Activated T-cell treated with anti-CD3 and anti-CD28 coated beads, Interleukin-2, amount 50 U/mL, for 48 hours (primary cell): ENCODE data around the gene EFCAB8.
A peak's percentile ranks its signal among the peaks of the same experiment; 100 is the strongest.
"Not testable (repeated sequence)": the region's sequence is repeated elsewhere in the genome, so short reads cannot be mapped to it uniquely, and the experiment has no call there.

ENCODE experiments used
- DNase-seq, 2 experiments: peaks; one replicate each; pipeline ENCODE4 v3.0.0-alpha.2; 2020

EFCAB8 gene

DNA sequence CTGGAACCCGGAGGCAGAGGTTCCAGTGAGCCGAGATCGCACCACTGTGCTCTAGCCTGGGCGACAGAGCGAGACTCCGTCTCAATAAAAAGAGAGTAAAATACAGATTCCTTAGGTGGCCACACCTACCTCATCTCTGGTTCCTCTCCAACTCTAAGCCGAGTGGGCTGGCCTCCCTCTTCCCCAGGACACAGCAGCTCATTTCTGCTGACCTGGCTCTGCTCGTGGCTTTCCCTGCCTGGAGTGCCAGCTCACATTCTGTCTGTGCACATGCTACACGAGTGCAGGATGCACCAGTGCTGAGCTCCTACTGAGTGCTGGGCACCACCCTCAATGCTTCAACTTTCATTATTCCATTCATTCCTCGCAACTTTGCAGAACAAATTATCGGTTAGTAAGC lies 28.8 kb downstream of the EFCAB8 start:
- no peak for DNase-seq

DNA sequence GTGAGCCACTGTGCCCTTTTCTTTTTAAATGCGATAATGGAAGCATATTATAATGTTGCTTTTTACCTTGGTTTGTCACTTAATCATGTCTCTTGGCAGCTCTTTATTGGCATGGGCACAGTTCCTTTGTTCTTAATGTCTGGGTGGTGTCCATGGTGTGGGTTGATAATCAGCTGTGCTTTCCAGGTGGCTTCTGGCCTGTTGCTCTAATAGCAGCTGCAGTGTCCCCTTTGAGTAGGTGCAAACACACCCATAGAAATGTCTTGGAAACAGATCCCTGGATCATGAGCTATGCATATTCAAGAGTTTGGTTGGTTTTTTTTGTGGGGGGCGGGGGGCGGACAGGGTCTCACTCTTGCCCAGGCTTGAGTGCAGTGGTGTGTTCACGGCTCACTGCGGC lies 29.9 kb downstream of the EFCAB8 start:
- DNase-seq: no peak

GRCh38 chr20:32889281-32889680 lies 30.6 kb downstream of the EFCAB8 start:
- no peak for DNase-seq

DNA sequence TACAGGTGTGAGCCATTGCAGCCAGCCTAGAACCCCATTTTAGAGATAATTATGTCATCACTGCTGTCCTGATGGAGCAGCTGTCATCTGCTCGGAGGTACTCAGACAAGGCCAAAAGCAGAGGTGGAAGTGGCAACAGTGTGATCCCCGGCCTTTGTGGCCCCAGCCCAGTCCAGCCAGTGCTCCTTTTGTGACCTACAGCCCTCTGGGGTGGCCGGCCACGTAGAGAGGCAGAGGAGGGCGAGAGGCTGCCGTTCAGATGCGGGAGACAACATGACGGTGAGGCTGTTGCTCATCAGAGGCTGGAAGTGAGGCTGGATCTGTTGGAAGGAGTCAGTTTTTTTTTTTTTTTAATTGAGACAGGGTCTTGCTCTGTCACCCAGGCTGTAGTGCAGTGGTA lies 32.8 kb downstream of the EFCAB8 start:
- no peak for DNase-seq

DNA sequence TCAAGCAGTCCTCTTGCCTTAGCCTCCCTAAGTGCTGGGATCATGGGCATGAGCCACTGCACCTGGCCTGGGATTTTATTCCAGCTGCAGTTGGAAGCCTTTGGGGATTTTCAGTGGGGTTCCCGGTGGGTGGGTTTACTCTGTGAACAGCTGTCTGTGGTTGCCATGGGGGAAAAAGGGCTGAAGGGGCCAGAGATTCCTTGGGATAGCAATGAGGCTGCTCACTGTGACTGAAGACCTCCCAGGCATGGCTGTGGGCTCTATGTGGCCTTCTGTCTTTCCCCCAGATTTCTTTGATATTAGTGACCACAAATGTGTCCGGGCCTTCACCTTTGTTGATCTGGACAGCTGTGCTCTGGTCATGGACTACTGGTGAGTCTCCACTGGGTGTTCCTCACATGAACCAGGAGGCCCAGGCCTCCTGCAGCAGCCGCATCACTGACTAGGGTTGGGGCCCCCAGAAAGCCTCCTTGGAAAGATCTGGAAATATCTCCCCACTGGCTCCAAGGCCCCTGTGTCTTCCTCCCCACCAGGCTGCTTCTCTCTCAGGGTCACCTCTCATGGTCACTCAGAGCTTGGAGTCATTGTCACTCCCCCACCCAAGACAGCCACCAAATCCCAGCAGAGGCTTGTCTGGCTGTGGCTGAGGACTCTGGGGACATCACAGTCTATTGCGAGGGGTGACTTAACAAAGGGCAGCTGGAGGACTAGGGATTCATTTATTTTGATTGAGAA lies 33.4 kb downstream of the EFCAB8 start:
- DNase-seq: no peak

GRCh38 chr20:32893263-32894025 lies 34.7 kb downstream of the EFCAB8 start:
- no peak for DNase-seq

- DNase-seq: peak in 1 of 2 experiments; percentile 42
These were observed 35.3 kb downstream of the EFCAB8 start for GRCh38 chr20:32894026-32894483.

GRCh38 chr20:32894711-32895355 lies 36.1 kb downstream of the EFCAB8 start:
- DNase-seq: no peak

GRCh38 chr20:32896521-32897280 lies 38.0 kb downstream of the EFCAB8 start:
- no peak for DNase-seq

DNA sequence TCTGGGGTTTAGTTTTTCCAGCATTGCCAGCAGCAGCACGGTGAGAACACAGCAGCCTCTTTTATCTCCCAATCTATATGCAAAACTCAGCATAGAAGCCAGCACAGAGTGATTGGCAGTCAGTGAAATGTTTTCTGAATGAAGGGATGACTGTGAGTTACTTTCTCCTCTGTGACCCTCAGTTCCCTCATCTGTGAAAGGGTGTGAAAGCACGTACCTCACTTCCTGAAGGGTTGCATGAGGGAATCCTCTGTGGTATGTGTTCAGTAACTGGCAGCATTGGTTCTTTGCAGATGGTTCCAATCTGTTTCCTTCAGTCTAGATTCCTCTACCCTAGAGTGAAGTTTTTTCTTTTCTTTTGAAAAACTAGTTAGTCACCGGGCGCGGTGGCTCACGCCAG lies 40.0 kb downstream of the EFCAB8 start:
- DNase-seq: no peak

GRCh38 chr20:32902456-32903420 lies 44.0 kb downstream of the EFCAB8 start:
- peak; percentile 77 for DNase-seq

DNA sequence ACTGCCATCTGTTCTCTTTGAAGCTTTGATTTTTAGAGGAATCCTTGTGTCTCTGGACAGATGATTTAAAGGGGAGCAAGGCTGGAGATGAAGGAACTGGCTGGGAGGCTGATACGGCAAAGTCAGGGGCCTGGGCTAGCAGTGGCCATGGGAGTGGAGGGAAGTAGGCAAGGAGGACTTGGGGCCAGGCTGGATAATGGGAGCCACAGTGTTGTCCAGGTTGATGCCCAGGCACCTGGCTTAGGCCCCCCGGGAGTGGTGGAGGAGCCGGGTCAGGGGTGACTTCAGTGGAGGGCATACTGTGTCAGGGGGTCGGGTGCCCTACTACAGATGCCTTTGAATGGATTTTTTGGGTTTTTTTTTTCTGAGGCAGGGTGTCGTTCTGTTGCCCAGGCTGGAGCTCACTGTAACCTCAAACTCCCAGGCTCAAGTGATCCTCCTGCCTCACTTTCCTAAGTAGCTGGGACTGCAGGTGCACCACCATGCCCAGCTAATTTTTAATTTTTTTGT lies 45.0 kb downstream of the EFCAB8 start:
- no peak for DNase-seq

- DNase-seq: not testable (repeated sequence)
These were observed 46.0 kb downstream of the EFCAB8 start for GRCh38 chr20:32904678-32905077.

DNA sequence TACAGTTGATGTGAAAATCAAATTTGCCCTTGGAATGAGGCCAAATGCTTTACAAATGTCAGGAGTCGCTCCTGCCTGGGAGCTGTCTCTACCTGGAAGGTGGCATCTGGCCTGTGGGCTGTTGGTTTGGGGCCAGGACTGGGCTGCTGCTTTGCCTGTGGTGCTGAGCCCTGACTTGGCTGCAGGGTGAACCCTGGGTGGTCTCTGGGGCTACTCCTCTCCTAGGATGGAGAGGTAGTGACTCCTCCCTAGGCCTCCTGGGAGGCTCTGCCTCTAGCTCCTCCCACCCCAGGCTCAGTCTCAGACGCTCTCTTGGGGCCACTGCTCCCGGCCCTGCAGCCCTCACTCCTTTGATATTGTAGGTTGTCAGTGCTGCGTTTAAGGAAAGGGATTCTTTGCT lies 47.5 kb downstream of the EFCAB8 start:
- DNase-seq: no peak

GRCh38 chr20:32906871-32907495 lies 48.3 kb downstream of the EFCAB8 start:
- DNase-seq: no peak

DNA sequence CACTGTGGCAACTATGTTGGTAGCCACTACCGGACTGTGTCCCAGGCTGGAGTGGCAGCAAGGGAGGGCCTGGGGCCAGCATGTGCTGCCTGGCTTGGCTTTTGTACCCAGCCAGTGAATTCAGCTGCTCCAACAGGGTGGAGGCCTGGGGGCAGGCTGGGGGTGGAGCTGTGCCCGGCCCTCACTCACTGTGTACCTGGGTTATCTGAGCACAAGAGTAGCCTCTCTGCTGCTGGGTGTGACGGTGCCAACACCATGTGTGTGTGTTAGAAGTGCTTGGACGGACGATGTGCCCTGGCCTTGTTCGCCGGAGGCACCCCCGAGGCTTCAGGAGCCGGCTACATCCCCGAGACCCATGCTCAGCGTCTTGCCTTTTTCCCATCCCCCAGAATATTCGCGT lies 49.2 kb downstream of the EFCAB8 start:
- DNase-seq: no peak

DNA sequence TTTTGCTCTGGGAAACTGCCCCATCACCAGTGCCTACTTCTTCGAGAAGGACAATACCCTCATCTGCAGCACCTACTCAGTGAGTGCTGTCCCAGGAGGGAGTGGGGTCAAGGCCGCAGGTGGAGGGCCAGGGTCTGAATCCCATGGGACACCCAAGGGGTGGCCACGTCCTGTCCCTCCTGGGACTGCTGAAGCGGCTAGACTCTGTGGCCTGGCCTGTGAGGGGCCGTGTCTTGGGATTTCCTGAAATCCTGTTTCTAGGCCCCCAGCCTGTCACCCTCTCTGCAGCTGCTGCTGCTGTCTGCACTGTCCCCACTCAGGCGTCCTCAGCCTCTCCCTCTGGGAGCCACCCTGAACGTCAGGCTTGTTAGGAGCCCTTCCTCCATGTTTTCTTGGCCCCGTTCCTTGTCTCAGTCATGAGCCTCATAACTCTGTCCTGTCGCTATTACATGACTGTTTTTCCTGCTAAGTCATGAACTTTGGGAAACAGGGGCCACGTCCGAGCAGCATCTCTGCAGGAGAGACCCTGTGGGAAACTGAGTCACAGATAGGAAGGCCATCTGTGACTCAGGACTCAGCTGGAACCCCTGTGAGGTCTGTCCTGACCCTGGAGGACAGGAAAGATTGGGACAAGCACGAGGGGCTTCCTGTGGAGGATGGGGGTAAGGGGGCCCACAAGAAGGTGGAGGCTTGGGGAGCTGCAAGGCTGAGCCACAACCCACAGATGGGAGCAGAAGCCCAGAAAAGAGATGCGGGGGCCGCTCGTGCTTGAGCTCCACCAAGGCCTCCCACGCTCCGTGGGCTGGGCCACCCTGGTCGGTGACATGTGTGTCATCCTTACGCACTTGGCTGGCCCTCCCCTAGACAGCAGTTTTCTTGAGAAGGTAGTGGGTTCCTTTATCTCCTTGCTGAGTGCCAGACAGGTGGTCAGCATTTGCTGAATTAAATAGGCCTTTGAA lies 49.9 kb downstream of the EFCAB8 start:
- DNase-seq: peak in 1 of 2 experiments; percentile 37

GRCh38 chr20:32909451-32909850 lies 50.7 kb downstream of the EFCAB8 start:
- no peak for DNase-seq

DNA sequence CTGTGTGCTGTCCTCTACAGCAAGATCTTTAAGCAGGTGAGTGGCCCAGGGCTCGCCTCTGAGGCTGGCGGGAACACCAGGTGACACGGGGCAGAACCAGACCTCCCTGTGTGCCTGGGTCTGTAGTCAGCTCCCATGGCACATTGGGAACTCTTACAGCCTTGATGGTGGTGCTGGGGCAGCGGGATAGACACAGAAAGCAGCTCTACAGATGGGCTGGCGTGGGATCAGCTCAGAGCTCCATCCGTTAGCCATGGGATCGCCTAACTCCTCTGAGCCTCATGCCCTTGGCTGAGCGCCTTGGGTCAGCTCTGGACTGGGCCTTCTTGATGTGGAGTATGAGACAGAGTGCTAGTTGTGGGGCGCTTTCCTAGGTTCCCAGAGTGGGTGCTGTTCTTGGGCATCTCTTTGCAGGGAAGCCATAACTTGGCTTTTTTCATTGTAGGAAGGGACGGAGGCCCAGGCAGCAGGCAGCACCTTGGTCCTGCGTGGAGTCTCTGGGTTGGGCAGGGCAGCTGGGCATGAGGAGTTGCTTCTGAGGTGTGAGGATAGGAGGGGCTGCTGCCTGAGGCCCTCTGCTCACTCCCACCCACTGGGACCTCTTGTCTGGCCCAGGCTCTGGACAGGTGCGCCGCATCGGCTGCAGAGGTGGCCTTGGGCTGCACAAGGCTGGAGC lies 51.3 kb downstream of the EFCAB8 start:
- no peak for DNase-seq
